ENCODE results near the gene COL23A1. TPM values are rescaled to one million over a fixed set of nuclear protein-coding genes. Genes with fewer than 3 reads are reported as not detected.

Gene COL23A1
- total RNA-seq, 1 donor from 2014 or later, result 0.40 TPM

DNA sequence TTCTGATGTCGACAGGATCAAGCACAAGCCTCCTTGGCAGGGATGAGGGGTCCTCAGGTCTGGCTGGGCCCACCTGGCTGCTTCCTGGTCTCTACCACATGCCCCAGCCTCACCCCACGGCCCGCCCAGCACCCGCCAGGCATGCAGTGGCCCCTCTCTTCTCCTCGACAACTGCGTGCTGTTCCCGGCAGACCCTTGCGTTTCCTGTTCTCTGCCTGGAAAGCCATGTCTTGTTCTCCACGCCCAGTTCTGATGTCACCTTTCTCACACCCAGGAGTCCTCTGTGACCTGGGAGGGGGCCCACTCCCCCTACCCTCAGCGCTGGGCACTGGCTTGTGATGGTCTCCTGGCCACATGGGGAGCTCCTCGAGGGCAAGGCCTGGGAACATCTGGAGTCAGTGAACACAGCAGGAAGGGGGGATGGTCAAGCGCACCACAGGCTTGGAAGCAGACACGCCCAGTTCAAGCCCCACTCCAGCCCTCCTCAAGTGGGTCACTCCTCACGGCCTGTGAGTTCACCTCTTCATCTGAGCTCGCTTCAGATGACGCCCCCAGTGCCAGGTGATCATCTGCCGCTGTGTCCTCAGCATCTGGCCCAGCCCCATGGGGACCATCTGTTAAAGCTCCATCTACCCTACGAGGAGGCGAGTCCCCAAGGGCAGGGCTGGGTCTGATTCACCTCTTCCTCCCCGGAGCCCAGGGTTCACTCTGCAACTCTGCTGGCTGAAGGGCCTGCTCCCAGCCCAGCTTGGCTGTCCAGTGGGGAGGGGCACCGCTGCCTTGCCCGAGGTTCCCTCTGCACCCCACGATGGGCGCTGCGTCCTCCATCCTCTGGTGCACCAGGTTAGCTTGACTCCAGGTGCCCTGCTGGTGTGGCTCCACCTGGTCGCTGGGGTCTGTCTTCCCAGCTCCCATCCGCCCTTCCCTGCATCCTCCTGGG is 224.4 kb downstream of the COL23A1 start:
- DNase-seq (ENCODE audit: low read depth in 2 of 2), result no peak

- DNase-seq (ENCODE audit: low read depth in 2 of 2), result no peak
Measured at GRCh38 chr5:178364326-178364675, 225.9 kb downstream of the COL23A1 start.

DNA sequence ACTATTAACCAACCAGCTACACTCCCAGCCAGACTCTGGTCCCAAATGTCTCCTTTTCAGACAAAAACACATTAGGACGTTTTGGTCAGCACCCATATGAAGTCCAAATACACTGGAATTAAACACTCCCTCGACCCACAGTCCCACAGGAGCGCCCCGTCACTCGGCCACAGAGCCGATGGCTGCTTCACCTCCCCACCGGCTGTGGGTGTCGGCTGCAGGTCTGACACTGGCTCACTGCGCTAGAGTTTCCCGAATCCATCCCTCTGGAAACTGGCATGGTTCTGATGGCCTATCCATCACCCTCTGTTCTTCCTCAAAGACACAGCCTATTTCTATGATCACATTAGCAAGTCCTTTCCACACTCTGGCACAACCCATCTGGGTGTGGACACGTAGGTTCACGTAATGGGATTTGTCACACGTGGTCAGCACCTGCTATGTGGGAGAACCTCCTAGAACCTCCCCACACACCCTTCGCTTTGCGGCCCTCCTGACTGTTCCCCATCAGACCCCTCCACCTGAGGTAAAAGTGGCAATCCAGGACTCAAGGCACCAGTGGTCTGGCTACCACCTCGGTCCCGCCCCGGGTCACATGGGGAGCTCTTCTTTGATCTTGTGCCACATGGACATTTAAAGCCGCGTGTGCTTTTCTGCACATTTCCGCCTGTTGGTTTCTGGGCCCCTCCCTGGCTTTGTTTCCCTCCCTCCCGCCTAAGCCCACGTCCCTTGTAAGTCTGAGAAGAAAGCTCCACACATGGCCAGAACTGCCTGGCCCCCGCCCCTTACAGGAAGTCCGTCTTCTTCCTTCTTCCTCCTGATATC is 226.5 kb downstream of the COL23A1 start:
- DNase-seq (ENCODE audit: low read depth in 2 of 2), result no peak

GRCh38 chr5:178361657-178362445 is 228.3 kb downstream of the COL23A1 start:
- no peak for DNase-seq (ENCODE audit: low read depth in 2 of 2)

GRCh38 chr5:178360926-178361235 is 229.3 kb downstream of the COL23A1 start:
- DNase-seq (ENCODE audit: low read depth in 2 of 2), result no peak

- DNase-seq (ENCODE audit: low read depth in 2 of 2), result no peak
Measured at GRCh38 chr5:178360222-178360925, 229.8 kb downstream of the COL23A1 start.

- DNase-seq (ENCODE audit: low read depth in 2 of 2), result no peak
Measured at GRCh38 chr5:178359738-178360137, 230.5 kb downstream of the COL23A1 start.

DNA sequence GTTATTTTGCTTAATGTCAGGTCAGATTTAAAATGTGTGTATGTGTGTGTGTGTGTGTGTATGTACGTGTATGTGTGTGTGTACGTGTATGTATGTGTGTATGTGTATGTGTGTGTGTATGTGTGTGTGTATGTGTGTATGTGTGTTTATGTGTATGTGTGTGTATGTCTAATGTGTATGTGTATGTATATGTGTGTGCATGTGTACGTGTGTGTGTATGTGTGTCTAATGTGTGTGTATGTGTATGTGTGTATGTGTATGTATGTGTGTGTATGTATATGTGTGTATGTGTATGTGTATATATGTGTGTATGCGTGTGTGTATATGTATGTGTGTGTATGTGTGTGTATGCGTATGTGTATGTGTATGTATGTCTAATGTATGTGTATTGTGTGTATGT is 232.5 kb downstream of the COL23A1 start:
- DNase-seq (ENCODE audit: low read depth in 2 of 2), result no peak

DNA sequence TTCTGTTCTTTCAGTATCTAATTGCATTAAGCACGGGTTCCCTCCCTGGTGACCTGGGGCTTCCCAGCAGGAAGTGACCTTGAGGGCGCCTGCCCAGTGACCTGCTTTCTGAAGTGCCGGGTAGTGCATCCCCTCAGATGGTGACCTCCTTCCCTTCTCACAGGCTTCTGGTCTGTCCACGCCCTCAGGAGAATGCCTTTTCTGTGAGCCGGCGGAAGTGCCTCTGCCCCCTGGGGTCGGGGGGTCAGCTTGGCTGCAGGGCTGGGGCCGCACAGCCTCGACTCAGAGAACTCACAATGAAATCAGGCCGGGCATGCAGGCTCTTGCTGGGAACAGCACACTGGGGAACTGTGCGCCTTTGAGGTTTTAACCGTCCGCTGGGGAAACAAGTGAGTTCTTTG is 233.1 kb downstream of the COL23A1 start:
- DNase-seq (ENCODE audit: low read depth in 2 of 2), result peak in 1 of 2 donors; percentile 18

DNA sequence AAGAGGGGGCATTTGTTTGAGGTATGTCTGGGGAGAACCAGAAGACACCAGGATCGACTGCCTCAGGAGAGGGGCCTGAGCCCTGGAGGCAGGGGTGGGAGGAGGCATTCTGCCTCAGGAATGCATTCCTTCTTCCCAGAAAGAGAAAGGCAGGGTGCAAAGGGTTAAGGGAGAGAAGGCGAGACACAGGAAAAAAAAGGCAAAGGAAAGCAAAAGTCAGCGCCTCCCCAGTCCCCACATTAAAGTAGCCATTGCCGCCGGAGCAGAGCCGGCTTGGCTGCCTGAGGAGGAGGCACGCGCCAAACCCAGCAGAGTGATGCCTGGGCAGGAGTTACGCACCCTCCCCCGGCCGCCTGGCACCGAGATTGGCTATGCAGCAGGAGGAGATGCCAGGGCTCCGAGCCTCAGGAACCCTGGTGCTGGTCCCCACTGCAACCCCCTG is 233.7 kb downstream of the COL23A1 start:
- no peak for DNase-seq (ENCODE audit: low read depth in 2 of 2)

DNA sequence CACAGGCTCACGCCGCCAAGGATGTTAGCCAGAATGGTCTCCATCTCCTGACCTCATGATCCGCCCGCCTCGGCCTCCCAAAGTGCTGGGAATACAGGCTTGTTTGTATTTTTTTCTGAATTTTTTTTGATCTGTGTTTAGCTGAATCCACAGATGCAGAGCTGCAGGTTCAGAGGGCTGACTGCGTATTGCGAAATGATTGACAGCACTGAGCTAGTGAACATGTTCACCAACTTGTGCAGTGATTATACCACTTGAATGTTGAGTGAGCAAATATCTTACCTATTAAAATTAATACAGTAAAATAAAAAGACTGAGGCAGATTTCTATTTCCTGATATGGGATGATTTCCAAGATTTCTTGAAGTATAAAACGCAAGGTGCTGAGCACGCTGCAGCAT is 234.5 kb downstream of the COL23A1 start:
- DNase-seq (ENCODE audit: low read depth in 2 of 2), result no peak

DNA sequence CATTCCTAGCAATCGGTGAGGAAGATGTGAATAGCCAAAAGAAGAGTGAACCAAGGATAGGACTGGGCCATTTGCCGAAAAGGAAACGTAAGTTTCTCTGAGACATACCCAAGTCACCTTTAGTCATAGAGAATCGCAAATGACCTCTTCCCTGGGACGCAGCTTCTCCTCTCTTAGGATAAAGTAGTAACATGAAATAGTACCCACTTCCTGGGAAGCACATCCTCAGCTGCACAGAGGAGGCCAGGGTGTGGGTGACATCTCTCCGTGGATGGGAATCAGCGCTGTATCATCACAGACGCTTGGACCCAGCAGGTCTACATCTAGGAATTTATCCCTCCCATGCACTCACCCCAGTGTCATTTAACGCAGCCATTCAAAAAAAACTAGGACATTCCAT is 236.7 kb downstream of the COL23A1 start:
- DNase-seq (ENCODE audit: low read depth in 2 of 2), result no peak

- no peak for DNase-seq (ENCODE audit: low read depth in 2 of 2)
Measured at GRCh38 chr5:178352035-178352349, 238.2 kb downstream of the COL23A1 start.

- DNase-seq (ENCODE audit: low read depth in 2 of 2), result no peak
Measured at GRCh38 chr5:178351221-178352034, 238.8 kb downstream of the COL23A1 start.

GRCh38 chr5:178350361-178351220 is 239.6 kb downstream of the COL23A1 start:
- no peak for DNase-seq (ENCODE audit: low read depth in 2 of 2)

- no peak for DNase-seq (ENCODE audit: low read depth in 2 of 2)
Measured at GRCh38 chr5:178349625-178350353, 240.4 kb downstream of the COL23A1 start.

- DNase-seq (ENCODE audit: low read depth in 2 of 2), result no peak
Measured at GRCh38 chr5:178349075-178349511, 241.1 kb downstream of the COL23A1 start.

DNA sequence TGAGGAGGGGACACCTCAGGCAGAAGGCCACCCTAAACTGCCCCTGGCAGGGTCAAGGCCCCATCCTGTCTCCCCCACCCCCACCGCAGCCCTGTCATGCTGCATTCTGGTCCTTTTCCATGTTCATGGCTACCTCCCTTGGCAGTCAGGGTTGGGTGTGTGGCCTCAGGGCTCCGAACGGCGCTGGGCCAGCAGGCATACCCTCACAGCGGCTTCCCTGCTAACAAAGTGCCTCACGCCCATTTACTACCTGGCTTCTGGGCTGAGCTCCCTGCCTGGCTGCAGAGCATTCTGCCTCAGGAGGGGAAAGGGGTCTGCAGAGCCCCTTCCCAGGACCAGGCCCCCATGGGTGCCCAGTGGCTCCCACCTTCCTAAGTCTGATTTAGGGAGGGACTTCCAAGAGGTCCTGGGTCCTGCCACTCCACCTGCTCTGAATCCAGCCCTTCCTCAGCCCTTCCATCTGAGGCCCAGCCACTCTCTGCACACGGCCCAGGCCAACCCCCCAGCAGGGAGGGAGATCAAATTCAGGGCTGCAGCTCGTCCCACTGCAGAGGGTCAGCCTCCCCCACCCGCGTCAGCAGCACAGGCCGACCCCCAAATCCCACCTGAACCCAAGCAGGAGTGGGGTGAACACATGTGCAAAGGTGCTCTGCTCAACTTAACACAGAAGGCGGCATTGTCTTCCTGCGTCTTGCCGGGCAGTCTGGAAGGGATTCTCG is 241.7 kb downstream of the COL23A1 start:
- no peak for DNase-seq (ENCODE audit: low read depth in 2 of 2)

All from lung microvascular endothelial cell (primary cell).